HG02973 (cell line): ENCODE data around the gene MLN.

Source experiments
- ATAC-seq: cut with Tn5 transposase; IDR thresholded peaks from one replicate; pipeline ENCODE4 v1.9.1; 2021; ENCODE audit warnings: moderate library complexity; ENCODE audit not compliant: unreplicated experiment

MLN gene

DNA sequence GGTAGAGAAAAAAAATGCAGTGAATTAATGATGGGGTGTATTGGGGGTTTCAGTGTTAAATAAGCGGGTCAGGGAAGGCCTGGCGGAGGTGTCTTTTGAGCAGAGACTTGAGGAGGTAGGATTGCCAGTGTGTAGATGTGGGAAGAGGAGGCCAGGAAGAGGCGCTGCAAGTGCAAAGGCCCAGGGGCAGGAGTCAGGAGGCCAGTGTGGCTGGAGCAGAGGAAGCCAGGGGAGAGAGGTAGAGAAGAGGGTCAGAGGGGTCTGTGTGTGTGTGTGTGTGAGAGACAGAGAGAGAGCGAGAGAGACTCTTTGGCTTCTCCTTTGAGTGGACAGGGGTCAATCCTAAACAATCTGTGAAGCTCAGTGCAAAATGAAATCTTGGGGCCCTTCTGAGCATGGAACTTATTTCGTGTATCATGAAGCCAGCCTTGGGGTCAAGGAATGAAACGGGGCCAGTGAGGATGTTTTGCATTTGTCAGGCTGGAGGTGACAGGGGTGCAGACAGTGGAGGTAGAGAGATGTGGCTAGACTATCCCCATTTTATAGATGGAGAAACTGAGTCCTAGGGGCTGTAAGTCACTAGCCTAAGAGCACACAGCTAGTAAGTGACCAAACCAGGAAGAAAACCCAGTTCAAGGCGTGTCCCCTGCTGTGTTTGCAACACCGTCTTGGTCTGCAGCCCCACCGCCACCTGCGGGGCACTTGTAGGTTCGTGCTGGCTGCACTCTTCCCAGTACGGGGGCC, 47.4 kb downstream of the MLN start:
- no peak for ATAC-seq

DNA sequence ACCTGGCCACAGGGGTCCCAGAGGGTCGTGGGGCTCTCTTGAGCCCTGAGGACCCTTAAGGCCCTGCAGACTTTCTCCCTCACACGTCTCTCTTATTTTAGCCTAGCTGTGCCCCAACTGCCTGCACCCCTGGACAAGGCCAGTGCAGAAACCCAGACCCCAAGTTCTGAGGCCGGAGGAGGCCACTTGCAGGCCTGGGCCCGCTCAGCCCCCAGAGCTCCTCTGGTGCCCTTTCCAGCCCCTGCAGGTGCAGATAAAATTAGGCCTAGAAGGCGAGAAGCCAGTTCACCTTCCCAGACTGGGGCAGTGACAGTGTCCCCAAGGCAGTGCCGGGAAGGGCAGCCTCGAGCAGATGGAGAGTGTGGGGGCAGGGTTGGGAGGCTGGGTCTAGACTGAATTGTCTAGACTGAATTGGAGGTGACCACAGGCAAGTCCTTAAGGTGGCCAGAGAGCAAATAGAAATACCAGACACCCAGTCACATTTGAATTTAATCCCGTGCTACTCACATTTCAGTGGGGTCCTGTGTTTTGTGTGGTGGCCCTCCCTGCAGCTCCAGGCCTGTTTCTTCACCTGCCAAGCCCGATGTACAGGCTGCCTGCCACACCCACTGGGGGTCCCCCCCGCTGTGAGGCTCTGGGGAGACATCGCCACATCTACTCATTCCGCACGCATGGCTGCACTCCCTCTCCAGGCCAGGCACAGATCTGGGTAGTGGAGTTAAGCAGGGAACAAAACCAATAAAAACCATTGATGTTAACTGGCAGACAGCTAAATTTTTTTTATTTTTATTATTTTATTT, 48.5 kb downstream of the MLN start:
- no peak for ATAC-seq

DNA sequence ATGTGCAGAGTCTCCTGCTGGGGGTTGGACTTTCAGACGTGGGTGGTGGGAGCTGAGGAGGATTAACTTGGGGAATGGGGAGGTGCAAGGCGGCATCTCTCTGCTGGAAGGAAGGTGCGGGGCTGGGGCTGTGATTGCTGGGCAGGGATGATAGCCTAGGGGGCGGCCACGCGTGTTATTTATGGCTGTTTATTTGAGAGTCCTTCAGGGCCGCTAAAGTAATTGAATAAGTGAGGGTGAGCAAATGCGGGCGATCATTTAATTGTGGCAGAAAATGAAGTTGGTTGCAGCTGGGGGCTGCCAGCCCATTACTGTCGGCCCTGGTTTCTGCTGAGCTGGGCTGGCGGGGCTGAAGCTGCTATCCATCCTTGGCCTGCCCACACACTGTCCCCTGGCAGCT, 49.6 kb downstream of the MLN start:
- no peak for ATAC-seq

DNA sequence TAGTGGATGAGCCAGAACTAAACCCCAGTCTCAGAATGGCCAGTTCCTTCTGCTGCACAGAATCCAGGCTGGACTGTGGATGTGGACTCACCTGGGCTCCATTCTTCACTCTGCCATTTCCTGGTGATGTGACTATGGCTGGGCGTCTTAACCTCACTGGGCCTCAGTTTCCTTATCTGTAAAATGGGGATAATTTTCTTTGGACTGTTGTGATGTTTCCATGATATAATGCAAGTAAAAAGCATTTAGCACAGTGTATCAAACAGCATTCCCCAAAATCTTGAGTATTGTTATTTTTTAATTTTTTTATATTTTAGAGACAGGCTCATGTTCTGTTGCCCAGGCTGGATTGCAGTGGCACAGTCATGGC, 51.2 kb downstream of the MLN start:
- no peak for ATAC-seq

DNA sequence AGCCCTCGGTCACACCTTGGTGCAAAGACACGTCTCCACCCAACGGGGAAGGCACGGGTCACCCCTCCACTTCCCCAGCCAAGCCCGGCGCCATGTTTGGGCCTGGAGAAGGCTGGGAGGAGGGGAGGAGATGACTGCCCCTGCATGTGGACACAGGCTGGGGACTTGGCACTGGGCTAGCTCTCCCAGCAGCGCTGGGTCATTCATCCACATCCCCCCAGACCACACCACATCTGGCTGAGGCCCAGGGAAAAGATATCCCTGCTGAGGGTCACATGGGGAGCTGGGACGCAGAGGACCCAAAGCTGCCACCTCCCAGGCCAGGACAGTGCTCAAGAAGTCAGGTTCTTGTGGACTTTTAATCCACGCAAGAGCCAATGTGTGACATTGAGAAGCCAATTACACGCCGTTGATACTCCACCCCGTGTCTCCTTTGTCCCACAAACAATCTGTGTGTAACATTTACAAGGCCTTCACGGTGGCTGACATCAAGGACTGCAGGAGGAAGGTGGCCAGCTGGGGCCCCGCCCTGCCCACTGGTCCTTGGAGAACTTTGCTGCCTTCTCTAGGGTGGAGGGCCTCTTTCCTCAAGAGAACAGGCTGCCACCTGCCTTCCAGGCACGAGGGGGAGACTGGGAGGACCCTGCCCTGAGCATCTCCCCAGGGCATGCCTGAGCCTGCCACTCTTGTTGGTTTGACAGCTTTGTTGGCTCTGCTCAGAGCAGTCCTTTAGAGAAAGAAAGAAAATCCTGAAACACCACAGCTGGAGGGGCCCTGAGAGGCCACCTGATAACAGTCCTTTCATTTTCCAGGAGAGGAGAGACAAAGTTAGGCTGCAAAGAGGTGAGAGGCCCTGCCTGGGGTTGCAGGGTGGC, 51.8 kb downstream of the MLN start:
- ATAC-seq, result no peak

DNA sequence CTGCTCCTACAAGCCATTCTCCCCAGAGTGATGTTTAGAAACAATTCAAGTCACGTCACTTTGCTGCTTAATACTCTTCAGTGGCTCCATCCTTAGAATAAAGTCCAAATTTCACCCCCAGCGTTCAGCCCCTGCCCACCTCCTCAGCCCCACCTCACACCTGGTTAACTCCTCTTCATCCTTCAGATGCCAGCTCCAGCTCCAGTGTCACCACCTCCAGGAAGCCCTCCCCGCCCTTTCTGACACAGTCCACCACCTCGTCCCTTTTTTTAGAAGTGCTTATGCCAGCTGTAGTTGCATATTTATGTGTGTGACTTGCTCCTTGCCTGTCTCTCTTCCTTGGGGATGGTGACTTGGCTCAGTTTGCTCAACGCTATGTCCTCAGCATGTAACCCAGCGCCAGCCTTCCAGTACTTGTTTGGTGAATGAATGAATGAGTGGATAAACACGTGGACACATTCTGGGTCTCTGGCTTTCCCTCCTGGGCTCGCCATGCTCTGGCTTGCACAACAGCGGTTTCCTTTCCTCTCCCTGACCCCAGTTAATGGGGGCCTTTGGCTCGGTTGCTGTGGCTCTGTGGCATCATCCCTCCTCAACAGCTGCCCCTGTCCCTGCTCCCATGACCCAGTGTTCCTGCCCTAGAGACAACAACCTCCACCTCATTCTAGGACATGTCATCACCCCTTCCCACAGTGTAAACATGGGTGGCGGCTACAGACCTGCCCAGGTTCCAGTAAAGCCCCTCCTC, 53.4 kb downstream of the MLN start:
- no peak for ATAC-seq

DNA sequence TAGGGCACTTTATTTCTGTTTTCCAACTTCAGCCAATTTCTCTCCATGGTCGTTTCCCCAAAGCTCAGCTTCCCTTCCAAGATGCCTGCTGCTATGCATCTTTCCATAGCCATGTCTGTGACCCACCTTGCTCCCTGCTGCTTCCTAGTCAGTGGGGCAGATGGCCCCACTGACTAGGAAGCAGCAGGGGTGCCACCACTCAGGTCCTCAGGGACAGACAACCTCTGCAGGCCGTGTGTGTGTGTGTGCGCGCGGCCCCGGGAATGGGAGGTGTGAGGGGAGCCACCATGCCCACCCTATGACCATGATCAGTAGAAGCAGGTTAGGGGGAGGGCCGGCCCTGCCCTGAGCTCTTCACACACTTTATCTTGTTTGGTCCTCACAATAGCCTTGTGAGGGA, 54.4 kb downstream of the MLN start:
- ATAC-seq, result no peak

DNA sequence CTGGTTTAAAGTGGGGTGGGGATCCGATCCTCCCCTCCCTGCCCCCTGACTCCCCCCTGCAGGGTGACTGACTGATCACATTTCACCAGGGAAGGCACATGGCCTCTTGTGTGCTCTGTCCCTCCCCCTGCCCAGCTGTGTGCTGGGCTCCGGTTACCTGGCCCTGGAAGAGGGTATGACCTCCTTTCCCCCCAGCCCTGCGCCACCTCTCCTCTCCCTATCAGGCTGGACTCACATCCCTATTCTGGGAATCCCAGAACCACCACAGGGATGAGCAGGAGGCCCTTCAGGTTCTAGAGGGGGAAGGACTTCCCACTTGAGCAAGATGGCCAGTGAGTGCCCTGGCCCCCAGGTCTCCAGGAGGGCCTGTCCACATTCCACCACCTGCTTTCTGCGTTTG, 55.0 kb downstream of the MLN start:
- ATAC-seq, result no peak

DNA sequence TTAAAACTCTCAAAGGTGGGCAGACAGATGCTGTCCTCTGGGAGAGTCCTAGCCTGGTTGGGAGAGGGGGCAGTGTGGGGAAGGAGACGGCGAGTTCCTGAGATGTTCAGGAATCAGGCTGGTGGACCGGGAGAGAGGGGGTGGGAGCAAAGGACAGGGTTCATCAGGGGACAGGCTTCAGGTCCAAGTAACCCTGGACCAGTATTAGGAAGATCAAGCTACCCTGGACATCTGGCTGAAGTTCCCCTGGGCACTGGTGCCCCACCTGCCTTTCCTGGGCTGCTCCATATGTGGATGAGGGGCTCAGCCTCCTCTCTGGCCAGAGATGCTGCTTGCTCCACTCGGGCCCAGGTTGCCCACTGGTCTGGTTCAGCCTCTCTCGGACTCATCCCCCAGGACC, 56.0 kb downstream of the MLN start:
- ATAC-seq, result no peak

DNA sequence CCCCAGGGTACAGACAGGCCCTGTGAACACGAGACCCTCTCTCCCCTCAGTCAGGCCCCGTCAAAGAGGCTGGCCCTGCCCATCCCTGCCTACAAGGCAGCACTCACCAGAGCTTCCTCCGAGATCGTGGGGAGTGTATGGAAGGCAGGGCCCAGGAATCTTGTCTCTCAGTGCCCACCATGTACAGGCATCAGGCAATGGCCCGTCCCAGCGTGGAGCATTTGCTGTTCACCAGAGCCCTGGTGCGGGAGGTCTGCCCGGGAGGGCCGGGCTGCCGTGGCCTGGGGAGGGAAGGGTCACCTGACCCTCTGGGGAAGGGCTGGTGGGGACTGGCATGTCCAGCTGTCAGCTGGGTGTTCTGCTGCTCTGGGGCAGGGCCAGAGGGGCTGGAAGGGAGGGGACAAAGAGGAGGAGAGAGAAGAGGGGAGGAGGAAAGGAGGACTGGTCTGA, 57.1 kb downstream of the MLN start, which contains the start of gene IP6K3:
Gene IP6K3, minus strand, starts transcription at position 255 of the 450 bp plus-strand sequence. CDS start 11,429 bp downstream, outside the sequence.
- ATAC-seq, result no peak

DNA sequence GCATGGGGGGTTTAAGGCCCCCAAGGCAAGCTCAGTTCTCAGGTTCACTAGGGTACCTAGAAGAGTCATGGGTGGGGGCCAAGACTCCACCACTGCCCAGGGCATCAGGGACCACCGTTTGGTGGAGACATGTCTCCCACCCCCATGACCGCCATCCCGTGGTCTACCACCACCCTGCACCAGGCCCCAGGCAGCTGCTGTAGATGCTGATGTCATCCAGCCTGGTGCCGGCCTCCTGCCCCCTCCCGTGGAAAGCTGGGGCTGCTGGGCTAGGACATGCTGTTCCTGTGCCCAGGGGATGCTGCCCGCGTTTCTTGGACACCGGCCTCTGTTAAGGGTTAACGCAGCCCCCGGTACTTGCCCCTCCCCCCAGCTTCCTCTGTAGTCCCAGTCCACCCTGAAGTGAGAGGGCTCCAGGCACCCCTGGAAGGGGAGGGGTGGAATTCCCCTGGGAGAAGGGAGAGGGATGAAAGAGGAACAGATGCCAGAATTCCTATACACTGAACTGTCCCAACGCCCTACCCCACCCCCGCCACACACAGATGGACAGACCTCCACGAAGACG, 57.7 kb downstream of the MLN start:
- no peak for ATAC-seq

DNA sequence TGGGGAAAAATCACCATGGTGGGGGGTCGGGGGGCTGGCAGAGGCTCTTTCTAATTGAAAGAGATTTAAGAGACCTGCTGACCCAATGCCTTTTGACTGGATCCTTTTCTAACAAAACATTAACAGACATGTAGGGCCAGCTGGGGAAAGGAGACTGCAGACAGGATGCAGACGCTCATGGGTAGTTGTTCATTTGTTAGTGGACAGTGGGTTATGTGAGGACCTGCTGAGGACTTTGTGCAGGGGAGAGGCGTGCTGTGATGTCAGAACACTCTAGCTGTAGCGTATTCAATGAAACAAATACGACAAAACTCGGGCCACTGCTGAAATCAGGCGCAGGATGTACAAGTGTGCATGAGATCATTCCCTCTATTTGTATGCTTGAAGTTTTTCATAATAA, 58.3 kb downstream of the MLN start:
- no peak for ATAC-seq

DNA sequence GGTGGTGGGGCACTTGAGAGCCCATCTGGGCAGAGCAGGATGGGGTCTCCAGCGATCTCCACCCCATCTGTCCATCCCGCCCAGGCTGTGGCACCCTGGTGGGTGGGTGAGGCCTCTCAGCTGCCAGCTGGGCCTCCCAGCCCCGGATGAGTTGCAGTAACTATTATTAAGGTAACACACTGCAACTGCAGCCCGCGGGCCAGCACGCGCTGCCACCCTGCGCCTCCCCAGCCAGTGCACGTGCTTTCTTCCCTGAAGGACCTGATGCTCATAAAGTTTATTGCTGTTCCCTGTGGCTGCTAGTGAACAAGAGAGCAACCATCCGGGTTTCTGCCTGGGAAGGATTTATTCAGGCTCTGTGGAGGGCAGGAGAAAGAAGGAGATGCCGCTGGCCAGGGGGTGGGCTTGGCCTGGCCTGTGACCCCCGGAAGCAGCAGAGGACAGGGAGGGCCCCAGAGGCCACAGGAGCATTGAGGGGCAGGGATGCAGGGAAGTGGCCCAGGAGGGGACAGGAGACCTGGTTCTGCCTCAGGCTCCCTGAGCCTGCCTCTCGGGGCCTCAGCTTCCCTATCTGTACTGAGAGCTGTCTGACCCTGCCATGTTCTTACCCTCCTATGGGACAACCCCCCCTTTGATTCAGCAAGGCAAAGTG, 58.8 kb downstream of the MLN start:
- ATAC-seq, result no peak
